ENCODE results near the gene GRB10. TPM values are rescaled to one million over a fixed set of nuclear protein-coding genes. Genes with fewer than 3 reads are reported as not detected.

Gene GRB10
- polyA plus RNA-seq, 3 donors: 1.3 to 3.1 (median 1.5) TPM

DNA sequence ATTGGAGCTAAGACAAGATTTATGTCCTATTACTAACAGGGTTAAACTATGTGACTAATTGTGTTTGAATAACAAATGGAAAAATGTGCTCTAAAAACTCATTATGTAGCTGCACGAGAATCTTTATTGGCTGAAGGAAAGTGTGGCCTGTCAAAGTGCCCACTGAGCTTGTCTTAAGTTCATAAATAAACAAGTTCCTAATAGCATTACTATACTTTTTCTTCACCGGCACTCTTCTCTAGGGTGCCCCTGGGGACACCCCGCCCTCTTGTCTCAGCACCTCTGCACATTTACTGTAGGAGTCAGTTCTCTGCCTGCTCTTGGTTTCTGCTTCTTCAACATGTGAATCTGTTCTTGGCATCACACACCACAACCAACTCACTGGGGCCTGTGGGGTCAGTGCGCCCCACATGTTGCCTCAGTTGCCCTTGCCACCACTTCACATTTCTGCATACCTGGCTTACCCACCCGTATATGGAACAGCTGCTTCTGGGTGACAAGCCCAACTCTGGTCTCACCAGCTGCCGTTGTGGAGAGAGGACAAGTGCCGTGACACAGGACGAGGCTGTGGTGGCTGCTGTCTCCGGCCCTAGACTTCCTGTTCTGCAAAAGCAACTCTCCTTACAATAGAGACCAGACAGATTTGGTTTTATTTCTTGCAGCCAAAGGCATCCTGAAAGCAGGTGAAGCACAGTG is 121.2 kb downstream of the GRB10 start:
- Histone ChIP-seq H2AFZ (ENCODE audit: insufficient read depth, low read depth, low read length, poor library complexity, severe bottlenecking) (peak overlapping the region; percentile 61), H3K4me1 (ENCODE audit: control insufficient read depth in 1 of 2, insufficient read depth in 2 of 2, low read length in 2 of 2) (peaks cover 42 to 58% of the 10 kb centered on the region in 2 donors), H4K20me1 (ENCODE audit: insufficient read depth, low read length) (no peaks in the 10 kb centered on the region), H3K4me3 (replicated peaks in 1 of 3; ENCODE audit: low read depth in 2 of 3, low read length in 3 of 3) (peak overlapping the region in 1 of 3 experiments; percentile 12), H3K4me2 (replicated peaks; ENCODE audit: extremely low read depth, low read length, poor library complexity, severe bottlenecking) (peak overlapping the region; percentile 34), H3K36me3 (replicated peaks in 1 of 2; ENCODE audit: control insufficient read depth in 1 of 2, insufficient read depth in 2 of 2, low read length in 2 of 2) (no peaks in the 10 kb centered on the region), H3K9me3 (replicated peaks in 1 of 2; ENCODE audit: control insufficient read depth in 1 of 2, insufficient read depth in 1 of 2, low read length in 2 of 2) (no peaks in the 10 kb centered on the region), H3K9ac (ENCODE audit: insufficient read depth, low read length, poor library complexity, severe bottlenecking) (no peak overlapping the region), H3K27ac (ENCODE audit: low read depth in 1 of 2, low read length in 2 of 2) (no peak overlapping the region), H3K79me2 (ENCODE audit: insufficient read depth, low read length) (no peaks in the 10 kb centered on the region), H3K27me3 (ENCODE audit: control insufficient read depth in 2 of 2, insufficient read depth in 2 of 2, low read length in 2 of 2) (no peaks in the 10 kb centered on the region)
- WGBS (ENCODE audit: insufficient coverage): 23% methylated on average over 7 of the region's 9 CpGs
- Mint-ChIP-seq H3K9me3 (peaks cover 0 to 3% (median 0%) of the 10 kb centered on the region in 7 donors), H3K36me3 (peaks cover 2 to 5% of the 10 kb centered on the region in 2 donors), H3K27ac (peak overlapping the region in 4 of 7 donors; percentile 28 to 44 (median 40)), H3K27me3 (ENCODE audit: low read depth in 3 of 3) (peaks cover 0 to 3% (median 0%) of the 10 kb centered on the region in 3 donors), H3K4me3 (peak overlapping the region; percentile 7 to 77), H3K4me1 (peaks cover 60% of the 10 kb centered on the region)
- TF ChIP-seq, protein P1, sequence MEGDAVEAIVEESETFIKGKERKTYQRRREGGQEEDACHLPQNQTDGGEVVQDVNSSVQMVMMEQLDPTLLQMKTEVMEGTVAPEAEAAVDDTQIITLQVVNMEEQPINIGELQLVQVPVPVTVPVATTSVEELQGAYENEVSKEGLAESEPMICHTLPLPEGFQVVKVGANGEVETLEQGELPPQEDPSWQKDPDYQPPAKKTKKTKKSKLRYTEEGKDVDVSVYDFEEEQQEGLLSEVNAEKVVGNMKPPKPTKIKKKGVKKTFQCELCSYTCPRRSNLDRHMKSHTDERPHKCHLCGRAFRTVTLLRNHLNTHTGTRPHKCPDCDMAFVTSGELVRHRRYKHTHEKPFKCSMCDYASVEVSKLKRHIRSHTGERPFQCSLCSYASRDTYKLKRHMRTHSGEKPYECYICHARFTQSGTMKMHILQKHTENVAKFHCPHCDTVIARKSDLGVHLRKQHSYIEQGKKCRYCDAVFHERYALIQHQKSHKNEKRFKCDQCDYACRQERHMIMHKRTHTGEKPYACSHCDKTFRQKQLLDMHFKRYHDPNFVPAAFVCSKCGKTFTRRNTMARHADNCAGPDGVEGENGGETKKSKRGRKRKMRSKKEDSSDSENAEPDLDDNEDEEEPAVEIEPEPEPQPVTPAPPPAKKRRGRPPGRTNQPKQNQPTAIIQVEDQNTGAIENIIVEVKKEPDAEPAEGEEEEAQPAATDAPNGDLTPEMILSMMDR (IDR thresholded peaks at IDR 0.05): no peak
- DNase-seq: peak; percentile 25 to 48 (median 36)
- intact Hi-C loops (cut with micrococcal nuclease): no loop called here

DNA sequence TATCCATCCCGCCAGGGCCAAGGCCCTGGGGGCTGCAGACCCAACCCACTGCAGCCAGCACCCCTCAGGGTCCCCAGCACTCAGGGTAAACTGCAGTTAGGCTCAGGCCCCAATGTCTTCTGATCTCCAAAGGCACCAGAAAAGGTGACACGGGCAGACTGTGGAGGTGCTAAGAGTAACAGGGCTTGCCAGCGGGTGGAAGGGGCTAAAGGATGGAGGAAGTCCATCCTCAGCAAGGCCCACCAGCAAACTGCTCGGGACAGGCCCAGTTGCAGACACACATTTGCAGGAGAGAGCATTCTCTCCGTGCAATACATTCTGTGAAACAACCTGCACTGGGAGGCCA is 121.9 kb downstream of the GRB10 start:
- intact Hi-C loops (cut with micrococcal nuclease): no loop called here
- Histone ChIP-seq H3K4me3 (replicated peaks in 1 of 3; ENCODE audit: low read depth in 2 of 3, low read length in 3 of 3) (peak overlapping the region in 1 of 3 experiments; percentile 78), H3K79me2 (ENCODE audit: insufficient read depth, low read length) (no peaks in the 10 kb centered on the region), H2AFZ (ENCODE audit: insufficient read depth, low read depth, low read length, poor library complexity, severe bottlenecking) (peak overlapping the region; percentile 87), H4K20me1 (ENCODE audit: insufficient read depth, low read length) (no peaks in the 10 kb centered on the region), H3K27ac (ENCODE audit: low read depth in 1 of 2, low read length in 2 of 2) (no peak overlapping the region), H3K4me1 (ENCODE audit: control insufficient read depth in 1 of 2, insufficient read depth in 2 of 2, low read length in 2 of 2) (peaks cover 42 to 60% of the 10 kb centered on the region in 2 donors), H3K27me3 (ENCODE audit: control insufficient read depth in 2 of 2, insufficient read depth in 2 of 2, low read length in 2 of 2) (no peaks in the 10 kb centered on the region), H3K4me2 (replicated peaks; ENCODE audit: extremely low read depth, low read length, poor library complexity, severe bottlenecking) (peak overlapping the region; percentile 86), H3K9ac (ENCODE audit: insufficient read depth, low read length, poor library complexity, severe bottlenecking) (no peak overlapping the region), H3K9me3 (replicated peaks in 1 of 2; ENCODE audit: control insufficient read depth in 1 of 2, insufficient read depth in 1 of 2, low read length in 2 of 2) (no peaks in the 10 kb centered on the region), H3K36me3 (replicated peaks in 1 of 2; ENCODE audit: control insufficient read depth in 1 of 2, insufficient read depth in 2 of 2, low read length in 2 of 2) (no peaks in the 10 kb centered on the region)
- Mint-ChIP-seq H3K36me3 (peaks cover 2 to 3% of the 10 kb centered on the region in 2 donors), H3K4me3 (peak overlapping the region in 1 of 2 donors; percentile 88), H3K27ac (no peak overlapping the region), H3K27me3 (ENCODE audit: low read depth in 3 of 3) (peaks cover 0 to 3% (median 2%) of the 10 kb centered on the region in 3 donors), H3K4me1 (peaks cover 65% of the 10 kb centered on the region), H3K9me3 (peaks cover 0 to 3% (median 0%) of the 10 kb centered on the region in 7 donors)
- TF ChIP-seq, protein P1 (IDR thresholded peaks at IDR 0.05): no peak
- no peak for DNase-seq
- WGBS (ENCODE audit: insufficient coverage): 96% methylated on average over 4 of the region's 5 CpGs

Measured in CD14-positive monocyte (primary cell).